ENCODE data around the gene E2F8.

DNA sequence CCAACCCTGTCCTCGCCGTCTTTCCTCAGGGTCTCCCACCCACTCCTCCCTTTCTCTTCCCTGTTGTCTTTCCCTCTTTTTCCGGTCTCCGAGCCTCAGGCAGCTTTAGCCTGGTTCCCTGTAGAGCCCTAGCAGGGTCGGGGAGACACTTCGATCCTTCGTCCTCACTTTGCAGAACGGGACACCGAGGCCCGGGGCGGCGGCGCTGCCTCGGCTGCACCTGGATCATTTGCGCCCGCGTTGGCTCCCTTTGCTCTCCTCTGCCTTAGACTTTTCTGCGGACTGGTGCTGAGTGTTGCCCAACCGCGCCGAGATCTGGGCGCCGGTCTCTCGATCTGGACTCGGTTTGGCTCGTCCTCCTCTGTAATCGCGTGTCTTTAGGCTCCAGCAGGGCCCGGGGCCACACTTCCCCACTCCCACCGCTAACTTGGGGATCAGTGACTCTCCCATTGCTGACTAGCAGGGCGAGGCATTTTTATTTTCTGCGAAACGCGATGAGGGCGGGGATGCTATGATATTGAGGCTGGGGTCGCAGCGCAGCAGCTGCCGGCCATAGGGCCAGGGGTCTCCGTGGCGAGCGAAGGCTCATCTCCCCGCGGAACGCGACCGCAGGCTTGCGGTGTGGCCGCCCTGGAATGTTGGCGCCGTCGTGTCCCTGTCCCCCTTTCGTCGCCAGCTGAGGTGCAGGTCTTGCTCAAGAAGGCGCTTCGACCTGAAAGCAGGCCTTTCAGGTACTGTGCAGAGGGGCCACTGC, 1.6 kb upstream of the E2F8 start:
- TF ChIP-seq POLR2A (IDR thresholded peaks at IDR 0.05; ENCODE audit: low read depth, low read length) (no peak), POLR2AphosphoS5 (IDR thresholded peaks at IDR 0.05; ENCODE audit: low read depth, low read length) (no peak), SPI1 (IDR thresholded peaks at IDR 0.05; ENCODE audit: low read depth, low read length) (no peak)

All from GM12891 (cell line).